ENCODE results near the gene CEP70. TPM values are rescaled to one million over a fixed set of nuclear protein-coding genes. Genes with fewer than 3 reads are reported as not detected.

CEP70 gene, protein sequence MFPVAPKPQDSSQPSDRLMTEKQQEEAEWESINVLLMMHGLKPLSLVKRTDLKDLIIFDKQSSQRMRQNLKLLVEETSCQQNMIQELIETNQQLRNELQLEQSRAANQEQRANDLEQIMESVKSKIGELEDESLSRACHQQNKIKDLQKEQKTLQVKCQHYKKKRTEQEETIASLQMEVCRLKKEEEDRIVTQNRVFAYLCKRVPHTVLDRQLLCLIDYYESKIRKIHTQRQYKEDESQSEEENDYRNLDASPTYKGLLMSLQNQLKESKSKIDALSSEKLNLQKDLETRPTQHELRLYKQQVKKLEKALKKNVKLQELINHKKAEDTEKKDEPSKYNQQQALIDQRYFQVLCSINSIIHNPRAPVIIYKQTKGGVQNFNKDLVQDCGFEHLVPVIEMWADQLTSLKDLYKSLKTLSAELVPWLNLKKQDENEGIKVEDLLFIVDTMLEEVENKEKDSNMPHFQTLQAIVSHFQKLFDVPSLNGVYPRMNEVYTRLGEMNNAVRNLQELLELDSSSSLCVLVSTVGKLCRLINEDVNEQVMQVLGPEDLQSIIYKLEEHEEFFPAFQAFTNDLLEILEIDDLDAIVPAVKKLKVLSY
- total RNA-seq (2022; extraction: Qiagen RNA extraction): 7.9 to 12.3 TPM (median 10.1 TPM) in 5 replicates

DNA sequence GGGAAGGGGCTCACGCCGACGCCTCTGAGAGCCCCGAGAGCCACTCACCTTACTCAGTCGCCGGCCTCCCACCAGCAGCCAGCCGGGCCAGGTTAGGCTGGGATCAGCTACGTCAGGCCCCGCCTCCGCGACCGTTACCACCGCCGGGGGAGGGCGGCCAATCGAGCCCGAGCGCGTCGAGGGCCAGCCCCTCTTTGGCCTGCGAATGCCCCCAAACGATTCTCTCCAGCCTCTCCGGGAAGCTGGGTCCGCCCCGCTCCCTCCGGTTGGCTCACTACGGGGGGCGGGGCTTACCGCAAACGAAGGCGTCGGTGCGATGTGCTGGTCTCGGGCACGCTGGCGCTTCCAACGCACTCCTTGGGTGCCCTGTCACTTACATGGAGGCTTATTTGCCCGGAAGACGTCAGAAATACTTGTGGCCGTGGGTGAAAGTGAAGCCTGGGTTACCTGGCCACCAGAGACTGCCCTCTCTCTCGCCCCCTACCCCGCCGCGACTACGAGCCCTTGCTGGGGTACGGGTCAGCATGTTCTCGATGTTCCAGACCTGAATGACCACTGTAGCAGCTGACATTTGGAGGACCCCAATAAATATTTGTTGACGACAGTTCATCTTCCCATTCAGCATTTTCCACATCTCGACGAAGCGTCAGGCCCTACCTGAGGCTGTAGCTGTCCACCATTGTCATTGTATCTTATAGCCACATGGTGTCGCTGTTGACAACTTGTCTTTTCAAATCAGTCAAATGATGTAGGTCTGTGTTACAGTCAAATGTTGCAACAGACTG, at the start of gene CEP70:
Gene CEP70, minus strand, starts transcription at position 111 of the 785 bp plus-strand sequence. CDS start 21,333 bp downstream, outside the sequence.

DNA sequence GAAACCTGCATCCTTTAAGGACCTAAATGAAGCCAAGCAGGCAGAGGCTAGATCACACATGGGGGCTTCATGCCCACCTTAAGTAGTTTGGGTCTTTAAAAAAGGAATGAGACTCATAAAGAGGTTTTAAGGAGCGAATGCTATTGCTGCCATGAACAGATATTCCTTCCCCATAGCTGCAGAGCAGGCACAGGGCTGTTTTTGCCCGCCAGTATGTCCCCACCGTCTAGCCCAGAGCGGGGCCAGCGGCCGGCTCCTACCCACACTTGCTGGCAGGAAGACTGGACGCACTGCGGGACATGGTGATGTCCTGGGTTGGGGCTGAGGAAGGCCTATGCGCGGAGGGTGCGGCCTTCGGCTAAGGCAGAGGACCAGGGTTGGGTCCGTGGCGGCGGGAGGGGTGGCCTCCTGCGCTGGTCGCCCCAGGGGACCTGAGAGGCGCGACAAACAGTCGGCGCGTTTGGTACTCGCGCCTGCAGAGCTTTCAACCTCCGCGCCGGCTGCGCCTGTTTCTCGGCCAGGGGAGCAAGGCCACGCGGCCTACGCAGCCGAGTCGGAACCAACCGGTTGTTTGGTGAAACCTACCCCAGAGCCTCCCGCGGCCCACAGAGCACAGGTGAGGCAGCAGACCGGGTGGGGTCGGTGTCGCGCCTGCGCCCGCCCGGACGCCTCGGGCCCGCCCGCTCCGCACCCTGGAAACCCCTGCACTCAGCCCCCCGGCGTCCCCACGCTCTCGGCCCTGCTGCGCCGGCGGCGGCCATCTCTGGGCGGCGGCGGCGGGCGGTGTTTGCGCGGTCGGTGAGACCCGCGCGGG, 14.5 kb upstream of the CEP70 start, which contains the start of gene FAIM:
Gene FAIM, plus strand, starts transcription at position 450 of the 814 bp plus-strand sequence. CDS start 10,956 bp downstream, outside the sequence.

Other genes starting within 250 kb of the CEP70 start
- 6.3 to 9.5 TPM (median 8.2 TPM) in 5 replicates for gene MRAS, start 245.7 kb downstream of the CEP70 start, total RNA-seq (2022; extraction: Qiagen RNA extraction)
- 0.37 to 0.85 TPM (median 0.57 TPM) in 5 replicates for gene ESYT3, start 159.6 kb downstream of the CEP70 start, total RNA-seq (2022; extraction: Qiagen RNA extraction)
- gene FAIM, start 14.5 kb upstream of the CEP70 start, total RNA-seq (2022; extraction: Qiagen RNA extraction): 29.7 to 39.2 TPM (median 31.6 TPM) in 5 replicates
- 14.7 to 22.0 TPM (median 16.6 TPM) in 5 replicates for gene PIK3CB, start 240.7 kb upstream of the CEP70 start, total RNA-seq (2022; extraction: Qiagen RNA extraction)